ENCODE measurements around the gene ZNG1B. TPM values are rescaled to one million over a fixed set of nuclear protein-coding genes. Genes with fewer than 3 reads are reported as not detected.
"Not testable (repeated sequence)": the region's sequence is repeated elsewhere in the genome, so short reads cannot be mapped to it uniquely, and the experiment has no call there.

The ZNG1B gene
- polyA plus RNA-seq, 1 of the 3 experiments (the other 2 are of a cell fraction) = 14.5 TPM

DNA sequence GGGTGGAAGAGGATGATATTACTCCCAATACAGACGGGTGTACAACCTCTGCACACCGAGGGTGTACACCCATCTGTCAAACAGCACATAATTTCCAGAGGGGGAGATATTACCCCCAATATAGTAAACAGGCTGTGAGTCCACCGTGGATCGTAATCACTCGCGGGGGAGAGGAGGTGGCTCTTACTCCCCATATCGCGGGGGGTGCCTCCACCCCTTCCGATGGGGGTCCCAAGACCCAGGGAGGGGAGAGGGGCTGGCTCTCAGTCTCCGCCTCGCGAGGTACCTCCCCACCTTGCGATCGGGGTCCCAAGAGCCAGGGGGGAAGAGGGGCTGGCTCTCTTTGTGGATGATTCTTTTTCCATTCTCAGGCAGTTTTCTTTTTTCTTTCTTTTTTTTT is 74.4 kb downstream of the ZNG1B start:
- H3K9me2 ChIP-seq, CTCF ChIA-PET: not testable (repeated sequence)
- WGBS (ENCODE audit: low lambda C conversion rate) = 25% methylated on average over 9 of the region's 14 CpGs

DNA sequence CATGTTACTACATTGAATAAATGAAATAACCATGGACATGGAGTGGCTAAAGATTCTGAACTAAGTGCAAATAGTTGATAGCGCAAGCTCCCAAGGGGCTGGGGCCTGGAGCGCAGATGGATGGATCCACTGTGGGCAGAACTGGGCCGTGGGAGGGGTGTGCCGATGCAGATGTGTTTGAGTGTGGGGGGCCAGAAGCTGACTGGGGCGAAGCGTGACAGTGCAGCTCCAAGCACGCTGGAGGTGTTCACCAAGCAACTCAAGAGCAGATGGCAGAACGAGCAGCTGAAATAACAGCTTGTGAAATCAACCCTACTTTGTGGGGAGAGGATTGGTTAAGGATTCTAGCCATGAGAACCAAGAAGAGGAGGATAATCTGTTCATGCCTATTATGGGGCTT is 78.0 kb downstream of the ZNG1B start:
- H3K36me3 ChIP-seq (replicated peaks in 1 of 2; ENCODE audit: control insufficient read depth in 1 of 2, insufficient read depth in 2 of 2, low read length in 1 of 2); H3K9me2 ChIP-seq; H3K4me1 ChIP-seq (ENCODE audit: control insufficient read depth in 1 of 2, insufficient read depth in 2 of 2, low read depth in 1 of 2, low read length in 1 of 2); H3K4me2 ChIP-seq; H3K27me3 ChIP-seq (ENCODE audit: insufficient read depth); H3K27ac ChIP-seq (ENCODE audit: low read depth in 2 of 2, low read length in 1 of 2); H3F3A ChIP-seq (replicated peaks; ENCODE audit: insufficient read depth); H2AFZ ChIP-seq (ENCODE audit: low read depth); H3K4me3 ChIP-seq (ENCODE audit: low read depth in 2 of 2, low read length in 1 of 2); H3K9me3 ChIP-seq; CTCF ChIA-PET; H4K20me1 ChIP-seq (ENCODE audit: insufficient read depth); H3K9ac ChIP-seq; POLR2A ChIA-PET; H3K79me2 ChIP-seq (ENCODE audit: insufficient read depth); DNase-seq: not testable (repeated sequence)
- WGBS (ENCODE audit: low lambda C conversion rate) = 24% methylated on average over 8 of the region's 8 CpGs

More for the DNA sequence above, 74.4 kb downstream of the ZNG1B start:
- H2AFZ ChIP-seq (ENCODE audit: low read depth); H3K9me3 ChIP-seq; H4K20me1 ChIP-seq (ENCODE audit: insufficient read depth); H3K9ac ChIP-seq; H3F3A ChIP-seq (replicated peaks; ENCODE audit: insufficient read depth); H3K4me3 ChIP-seq (ENCODE audit: low read depth in 2 of 2, low read length in 1 of 2); H3K4me1 ChIP-seq (ENCODE audit: control insufficient read depth in 1 of 2, insufficient read depth in 2 of 2, low read depth in 1 of 2, low read length in 1 of 2); H3K36me3 ChIP-seq (replicated peaks in 1 of 2; ENCODE audit: control insufficient read depth in 1 of 2, insufficient read depth in 2 of 2, low read length in 1 of 2); H3K4me2 ChIP-seq; POLR2A ChIA-PET; H3K27ac ChIP-seq (ENCODE audit: low read depth in 2 of 2, low read length in 1 of 2); H3K79me2 ChIP-seq (ENCODE audit: insufficient read depth): not testable (repeated sequence)
- H3K27me3 ChIP-seq (ENCODE audit: insufficient read depth) = peaks cover 14% of the 10 kb centered on the region; the same call in 1 of the 2 replicates
- DNase-seq = peak; percentile 4

DNA sequence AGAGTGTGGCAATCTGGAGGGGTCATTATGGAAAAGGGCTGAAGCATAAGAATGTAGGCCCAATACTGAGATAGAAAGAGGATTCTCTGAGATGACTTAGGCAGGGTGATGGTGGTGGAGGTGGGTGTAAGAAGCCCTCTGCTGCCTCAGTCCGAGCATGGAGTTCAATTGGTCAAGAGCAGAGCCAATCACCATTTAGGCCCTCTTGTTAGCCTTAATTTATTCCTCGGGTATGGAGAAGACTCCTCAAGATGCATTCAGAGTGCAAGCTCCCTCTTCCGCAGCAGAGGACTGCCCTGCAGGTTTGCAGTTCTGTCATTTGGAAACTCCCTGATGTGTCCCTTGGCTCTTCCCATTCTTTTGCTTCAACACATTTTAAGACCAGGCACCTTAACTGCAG is 78.5 kb downstream of the ZNG1B start:
- H3K36me3 ChIP-seq (replicated peaks in 1 of 2; ENCODE audit: control insufficient read depth in 1 of 2, insufficient read depth in 2 of 2, low read length in 1 of 2); H2AFZ ChIP-seq (ENCODE audit: low read depth); H3K9me3 ChIP-seq; CTCF ChIA-PET; H3K4me1 ChIP-seq (ENCODE audit: control insufficient read depth in 1 of 2, insufficient read depth in 2 of 2, low read depth in 1 of 2, low read length in 1 of 2); H3K79me2 ChIP-seq (ENCODE audit: insufficient read depth); POLR2A ChIA-PET; H4K20me1 ChIP-seq (ENCODE audit: insufficient read depth); H3K4me2 ChIP-seq; DNase-seq; H3K9me2 ChIP-seq; H3K27ac ChIP-seq (ENCODE audit: low read depth in 2 of 2, low read length in 1 of 2); H3K9ac ChIP-seq; H3K4me3 ChIP-seq (ENCODE audit: low read depth in 2 of 2, low read length in 1 of 2); H3F3A ChIP-seq (replicated peaks; ENCODE audit: insufficient read depth); H3K27me3 ChIP-seq (ENCODE audit: insufficient read depth): not testable (repeated sequence)
- WGBS (ENCODE audit: low lambda C conversion rate) = 18% methylated on average over 3 of the region's 3 CpGs

DNA sequence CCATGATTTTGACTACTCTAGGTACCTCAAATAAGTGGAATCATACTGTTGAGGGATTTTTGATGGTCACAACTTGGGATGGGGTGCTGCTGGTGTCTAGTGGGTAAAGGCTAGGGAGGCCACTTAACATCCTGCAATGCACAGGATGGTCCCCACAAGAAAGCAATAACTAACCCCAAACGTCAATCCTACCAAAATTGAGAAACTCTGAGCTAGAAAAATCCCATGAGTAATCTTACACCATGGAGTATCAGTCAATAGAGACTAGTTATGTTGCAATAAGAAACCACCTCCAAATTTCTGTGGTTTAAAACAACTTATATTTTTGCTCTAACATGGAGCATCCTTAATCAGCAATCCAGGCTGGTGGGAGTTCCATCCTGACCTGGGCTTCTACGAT is 79.5 kb downstream of the ZNG1B start:
- DNase-seq; H3K4me2 ChIP-seq; H3K9me3 ChIP-seq; H3K9me2 ChIP-seq; H3K36me3 ChIP-seq (replicated peaks in 1 of 2; ENCODE audit: control insufficient read depth in 1 of 2, insufficient read depth in 2 of 2, low read length in 1 of 2); H3K4me3 ChIP-seq (ENCODE audit: low read depth in 2 of 2, low read length in 1 of 2); H3K9ac ChIP-seq; H4K20me1 ChIP-seq (ENCODE audit: insufficient read depth); H3K4me1 ChIP-seq (ENCODE audit: control insufficient read depth in 1 of 2, insufficient read depth in 2 of 2, low read depth in 1 of 2, low read length in 1 of 2); CTCF ChIA-PET; H2AFZ ChIP-seq (ENCODE audit: low read depth); H3K27ac ChIP-seq (ENCODE audit: low read depth in 2 of 2, low read length in 1 of 2); POLR2A ChIA-PET; H3F3A ChIP-seq (replicated peaks; ENCODE audit: insufficient read depth); H3K79me2 ChIP-seq (ENCODE audit: insufficient read depth); H3K27me3 ChIP-seq (ENCODE audit: insufficient read depth): not testable (repeated sequence)
- WGBS (ENCODE audit: low lambda C conversion rate) = 0% methylated on average over 1 of the region's 2 CpGs

DNA sequence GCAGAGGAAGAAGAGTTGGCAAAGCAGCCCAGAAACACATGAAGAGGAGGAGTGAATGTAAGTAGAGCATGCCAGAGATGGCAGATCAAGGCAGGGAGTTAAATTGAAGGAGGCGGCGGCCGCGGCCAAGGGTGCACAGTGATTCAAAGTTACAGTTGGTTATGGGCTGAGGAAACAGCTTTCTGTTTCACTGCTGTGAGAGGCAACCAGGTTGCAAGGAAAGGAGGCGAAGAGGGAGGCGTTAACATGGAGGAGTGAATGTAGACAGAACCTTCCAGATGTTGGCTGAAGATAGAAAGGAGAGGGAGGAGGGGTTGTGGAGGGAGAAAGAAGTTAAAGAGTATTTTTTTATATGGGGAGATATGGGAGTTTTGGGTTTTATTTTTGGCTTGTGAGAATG is 83.3 kb downstream of the ZNG1B start:
- H3K9me2 ChIP-seq; CTCF ChIA-PET; H3K27ac ChIP-seq (ENCODE audit: low read depth in 2 of 2, low read length in 1 of 2); DNase-seq; H3K4me2 ChIP-seq; POLR2A ChIA-PET; H3F3A ChIP-seq (replicated peaks; ENCODE audit: insufficient read depth); H3K27me3 ChIP-seq (ENCODE audit: insufficient read depth); H3K4me3 ChIP-seq (ENCODE audit: low read depth in 2 of 2, low read length in 1 of 2); H3K36me3 ChIP-seq (replicated peaks in 1 of 2; ENCODE audit: control insufficient read depth in 1 of 2, insufficient read depth in 2 of 2, low read length in 1 of 2); H2AFZ ChIP-seq (ENCODE audit: low read depth); H3K4me1 ChIP-seq (ENCODE audit: control insufficient read depth in 1 of 2, insufficient read depth in 2 of 2, low read depth in 1 of 2, low read length in 1 of 2); H3K9ac ChIP-seq; H3K9me3 ChIP-seq; H4K20me1 ChIP-seq (ENCODE audit: insufficient read depth); H3K79me2 ChIP-seq (ENCODE audit: insufficient read depth): not testable (repeated sequence)
- WGBS (ENCODE audit: low lambda C conversion rate) = 11% methylated on average over 6 of the region's 6 CpGs

DNA sequence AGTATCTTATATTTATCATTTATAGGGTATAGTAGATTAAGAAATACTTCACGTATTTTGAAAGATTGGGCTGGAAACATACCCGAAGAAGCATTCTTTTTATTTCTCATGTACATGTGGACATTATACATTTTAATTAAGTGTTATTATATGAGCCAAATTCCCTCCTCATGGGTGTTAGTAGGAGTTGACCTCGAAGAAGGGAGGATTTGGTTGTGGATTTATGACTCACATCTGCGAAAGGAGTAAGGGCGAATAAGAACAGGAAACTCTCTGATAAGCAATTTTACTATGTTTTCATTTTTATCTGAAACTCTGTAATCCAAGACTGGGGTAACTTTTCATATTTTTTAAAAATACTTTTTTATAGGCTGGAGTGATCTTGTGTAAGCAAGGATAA is 84.0 kb downstream of the ZNG1B start:
- H3K9me3 ChIP-seq; H3K4me2 ChIP-seq; H3K79me2 ChIP-seq (ENCODE audit: insufficient read depth); H3K4me1 ChIP-seq (ENCODE audit: control insufficient read depth in 1 of 2, insufficient read depth in 2 of 2, low read depth in 1 of 2, low read length in 1 of 2); H2AFZ ChIP-seq (ENCODE audit: low read depth); H3K9me2 ChIP-seq; H3K9ac ChIP-seq; H3K27me3 ChIP-seq (ENCODE audit: insufficient read depth); POLR2A ChIA-PET; H3F3A ChIP-seq (replicated peaks; ENCODE audit: insufficient read depth); H4K20me1 ChIP-seq (ENCODE audit: insufficient read depth); CTCF ChIA-PET; H3K27ac ChIP-seq (ENCODE audit: low read depth in 2 of 2, low read length in 1 of 2); H3K36me3 ChIP-seq (replicated peaks in 1 of 2; ENCODE audit: control insufficient read depth in 1 of 2, insufficient read depth in 2 of 2, low read length in 1 of 2); H3K4me3 ChIP-seq (ENCODE audit: low read depth in 2 of 2, low read length in 1 of 2); DNase-seq: not testable (repeated sequence)
- WGBS (ENCODE audit: low lambda C conversion rate) = 40% methylated on average over 5 of the region's 5 CpGs

DNA sequence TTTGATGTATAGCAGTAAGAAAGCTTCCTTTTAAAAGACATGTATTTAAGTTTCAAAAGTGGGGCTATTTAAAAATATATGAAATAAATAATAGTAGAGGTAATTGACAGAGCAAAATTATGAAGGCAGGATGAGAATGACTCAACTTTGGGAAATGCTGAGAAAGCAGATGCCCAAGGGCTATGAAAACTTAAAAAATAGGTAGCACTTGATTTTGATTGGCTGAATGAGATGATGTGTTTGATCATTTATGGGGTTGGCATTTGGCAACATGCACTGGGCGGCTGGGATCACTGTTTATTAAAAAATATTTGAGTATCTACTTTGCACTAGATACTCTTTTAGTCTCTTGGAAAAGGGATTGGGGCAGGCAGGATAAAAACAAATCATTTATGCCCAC is 87.5 kb downstream of the ZNG1B start:
- H3K27ac ChIP-seq (ENCODE audit: low read depth in 2 of 2, low read length in 1 of 2); H3K4me2 ChIP-seq; H3K9ac ChIP-seq; H3K9me2 ChIP-seq; H3K27me3 ChIP-seq (ENCODE audit: insufficient read depth); H3K9me3 ChIP-seq; H3K4me1 ChIP-seq (ENCODE audit: control insufficient read depth in 1 of 2, insufficient read depth in 2 of 2, low read depth in 1 of 2, low read length in 1 of 2); H3K36me3 ChIP-seq (replicated peaks in 1 of 2; ENCODE audit: control insufficient read depth in 1 of 2, insufficient read depth in 2 of 2, low read length in 1 of 2); H3F3A ChIP-seq (replicated peaks; ENCODE audit: insufficient read depth); CTCF ChIA-PET; H3K79me2 ChIP-seq (ENCODE audit: insufficient read depth); POLR2A ChIA-PET; H3K4me3 ChIP-seq (ENCODE audit: low read depth in 2 of 2, low read length in 1 of 2); DNase-seq; H4K20me1 ChIP-seq (ENCODE audit: insufficient read depth); H2AFZ ChIP-seq (ENCODE audit: low read depth): not testable (repeated sequence)
- 15% methylated on average over 1 of the region's 1 CpG for WGBS (ENCODE audit: low lambda C conversion rate)

Measured in SK-N-SH (cell line).